HCT116 (cell line): ENCODE measurements around the gene HOXD11. TPM values are rescaled to one million over a fixed set of nuclear protein-coding genes. Genes with fewer than 3 reads are reported as not detected.

ENCODE experiments used
- ATAC-seq: fragments of 200-7000 bp; cut with Tn5 transposase; 2 replicates; pipeline ENCODE4 v1.9.1; 2020; ENCODE audit warnings: mild to moderate bottlenecking, moderate library complexity
- BruUV-seq: library from RNA; stranded (reverse); fragments of 400-500 nt; replicated peaks from 2 replicates; lab custom pipeline; 2021; lab: Mats Ljungman, UMichigan
- CTCF ChIA-PET: fragments of 300-600 bp; sonication (Branson Sonifier 250); formaldehyde crosslinking; loops from one replicate; lab custom pipeline; 2021; ENCODE audit warnings: antibody characterized with exemption; lab: Charles Lee
- POLR2A ChIA-PET: fragments of 300-600, 350-600 bp; sonication (Branson Sonifier 250); formaldehyde crosslinking; loops from one replicate; lab custom pipeline; 2021; ENCODE audit warnings: antibody characterized with exemption; lab: Charles Lee
- RAD21 ChIA-PET, 2 experiments: fragments of 300-600 bp; sonication (Branson Sonifier 250); formaldehyde crosslinking; loops; one replicate each; lab custom pipeline; 2023; ENCODE audit warnings: low total read pairs in 2 of 2; ENCODE audit not compliant: uncharacterized antibody in 2 of 2, unreplicated experiment in 2 of 2, low non-redundant PET in 1 of 2; lab: Charles Lee
- DNase-seq: peaks from one replicate; pipeline ENCODE4 v3.0.0-alpha.2; 2010; ENCODE audit warnings: low read depth, low spot score
- H2AFZ ChIP-seq: fragments of 200-600 bp; shearing (Covaris generic), sonication (generic); 2 replicates; pipeline ENCODE4 v1.6.1; 2017; ENCODE audit warnings: low read depth, mixed run types, mixed read lengths, antibody characterized with exemption, low read length; ENCODE audit not compliant: poor library complexity, severe bottlenecking
- H3K27ac ChIP-seq: 2 replicates; pipeline ENCODE4 v1.5.1; 2012; ENCODE audit warnings: low read depth, low read length
- H3K27me3 ChIP-seq: fragments of 200-600 bp; sonication (generic); 2 replicates; pipeline ENCODE4 v1.6.1; 2016; ENCODE audit warnings: mixed run types, low read length, mixed read lengths; ENCODE audit not compliant: insufficient read depth
- H3K36me3 ChIP-seq, 2 experiments: fragments of 200-500 bp in 1 of 2; fragments of 200-600 bp in 1 of 2; sonication (Bioruptor generic) in 1 of 2; sonication (generic) in 1 of 2; 2 replicates each; pipeline versions ENCODE4 v1.5.1 to v1.6.1; 2014 to 2016; ENCODE audit warnings: low read length in 2 of 2, inconsistent platforms in 1 of 2, mixed read lengths in 1 of 2, mixed run types in 1 of 2; ENCODE audit not compliant: insufficient read depth in 2 of 2, control insufficient read depth in 1 of 2
- H3K4me1 ChIP-seq, 2 experiments: fragments of 200-600 bp in 1 of 2; sonication (generic) in 1 of 2; 2 replicates each; pipeline versions ENCODE4 v1.5.1 to v1.6.1; 2012 to 2017; ENCODE audit warnings: low read length in 2 of 2, inconsistent platforms in 1 of 2, mild to moderate bottlenecking in 1 of 2, mixed read lengths in 1 of 2, mixed run types in 1 of 2, moderate library complexity in 1 of 2; ENCODE audit not compliant: insufficient read depth in 2 of 2, control insufficient read depth in 1 of 2
- H3K4me2 ChIP-seq: fragments of 200-600 bp; sonication (generic); 2 replicates; pipeline ENCODE4 v1.6.1; 2017; ENCODE audit warnings: mixed run types, low read length, mixed read lengths
- H3K4me3 ChIP-seq, 2 experiments: fragments of 200-600 bp in 1 of 2; sonication (generic) in 1 of 2; replicated peaks in 1 of 2; 2 replicates each; pipeline ENCODE4 v1.5.1; 2011 to 2016; ENCODE audit warnings: low read length in 2 of 2, control low read depth in 1 of 2, low read depth in 1 of 2, mild to moderate bottlenecking in 1 of 2, mixed read lengths in 1 of 2, mixed run types in 1 of 2
- H3K79me2 ChIP-seq: fragments of 200-600 bp; sonication (generic); 2 replicates; pipeline ENCODE4 v1.6.1; 2017; ENCODE audit warnings: mild to moderate bottlenecking, mixed run types, low read length, moderate library complexity, mixed read lengths; ENCODE audit not compliant: insufficient read depth
- H3K9ac ChIP-seq: fragments of 200-600 bp; sonication (generic); 2 replicates; pipeline ENCODE4 v1.6.1; 2016; ENCODE audit warnings: low read length, mixed read lengths
- H3K9me2 ChIP-seq: fragments of 200-600 bp; sonication (generic), shearing (Covaris generic); 2 replicates; pipeline ENCODE4 v1.6.1; 2017; ENCODE audit warnings: mixed run types, mild to moderate bottlenecking, moderate library complexity; ENCODE audit not compliant: insufficient read depth
- H3K9me3 ChIP-seq, 2 experiments: fragments of 200-500 bp in 1 of 2; fragments of 200-600 bp in 1 of 2; sonication (Bioruptor generic) in 1 of 2; sonication (generic) in 1 of 2; 2 replicates each; pipeline ENCODE4 v1.6.1; 2014 to 2017; ENCODE audit warnings: low read length in 2 of 2, mixed read lengths in 2 of 2, inconsistent platforms in 1 of 2, low read depth in 1 of 2, mild to moderate bottlenecking in 1 of 2, mixed run types in 1 of 2, moderate library complexity in 1 of 2; ENCODE audit not compliant: control insufficient read depth in 1 of 2, insufficient read depth in 1 of 2
- H4K20me1 ChIP-seq: fragments of 200-600 bp; sonication (generic), shearing (Covaris generic); 2 replicates; pipeline ENCODE4 v1.6.1; 2017; ENCODE audit warnings: mixed run types, mild to moderate bottlenecking, moderate library complexity; ENCODE audit not compliant: insufficient read depth
- CBX3 ChIP-seq: IDR thresholded peaks from 2 replicates; pipeline ENCODE4 v1.6.1; 2012; ENCODE audit warnings: low read depth
- CEBPB ChIP-seq: IDR thresholded peaks from 2 replicates; pipeline ENCODE4 v1.6.1; 2012; ENCODE audit warnings: low read depth
- EZH2phosphoT487 ChIP-seq: fragments of 200-600 bp; IDR thresholded peaks from 2 replicates; pipeline ENCODE4 v1.6.1; 2018; ENCODE audit warnings: antibody characterized with exemption, borderline replicate concordance
- JUND ChIP-seq: IDR thresholded peaks from 2 replicates; pipeline ENCODE4 v1.6.1; 2012
- SIN3A ChIP-seq: IDR thresholded peaks from 2 replicates; pipeline ENCODE4 v1.6.1; 2012; ENCODE audit warnings: low read depth
- SP1 ChIP-seq: IDR thresholded peaks from 2 replicates; pipeline ENCODE4 v1.6.1; 2012; ENCODE audit warnings: low read depth
- SRF ChIP-seq: IDR thresholded peaks from 2 replicates; pipeline ENCODE4 v1.6.1; 2012; ENCODE audit warnings: low read depth
- TCF7L2 ChIP-seq: IDR thresholded peaks from 2 replicates; pipeline ENCODE4 v1.7.0; 2011; ENCODE audit warnings: borderline replicate concordance, inconsistent platforms; ENCODE audit not compliant: insufficient read depth, insufficient read length; ENCODE audit errors: extremely low read depth
- YY1 ChIP-seq: IDR thresholded peaks from 2 replicates; pipeline ENCODE4 v1.6.1; 2011; ENCODE audit warnings: low read length, low read depth, moderate library complexity, mild to moderate bottlenecking; ENCODE audit not compliant: insufficient replicate concordance; ENCODE audit errors: extremely low read depth
- ZFX ChIP-seq: fragments of 450-650 bp; IDR thresholded peaks from 2 replicates; pipeline ENCODE4 v1.6.1; 2017
- ZNF274 ChIP-seq: fragments of 200-500 bp; sonication (Bioruptor generic); IDR thresholded peaks from 2 replicates; pipeline ENCODE4 v1.6.1; 2014; ENCODE audit warnings: mild to moderate bottlenecking, low read depth, low read length, inconsistent platforms
- intact Hi-C: fragments of 100-400 bp; cut with micrococcal nuclease; formaldehyde crosslinking; loops from 2 replicates; pipeline ENCODE4 v1.10.0; 2022
- total RNA-seq: library from RNA; stranded (reverse); gene quantifications from one replicate; pipeline ENCODE4 v1.2.1, GENCODE V29; 2021; ENCODE audit not compliant: unreplicated experiment
- TF ChIP-seq, protein P1 (sequence below): IDR thresholded peaks from 2 replicates; pipeline ENCODE4 v1.6.1; 2012; ENCODE audit warnings: low read depth
- TF ChIP-seq, protein P2 (sequence below): IDR thresholded peaks from 2 replicates; pipeline ENCODE4 v1.6.1; 2012
- TF ChIP-seq, protein P3 (sequence below), 3 experiments: fragments of 200-600 bp in 1 of 3; sonication (generic) in 1 of 3; IDR thresholded peaks in 2 of 3; conservative IDR thresholded peaks in 1 of 3; 2 replicates each; pipeline ENCODE4 v1.5.1; 2012 to 2017; ENCODE audit warnings: low read depth in 2 of 3, low read length in 2 of 3, antibody characterized with exemption in 1 of 3, borderline replicate concordance in 1 of 3, control low read depth in 1 of 3, mild to moderate bottlenecking in 1 of 3, mixed read lengths in 1 of 3, mixed run types in 1 of 3, moderate library complexity in 1 of 3; ENCODE audit not compliant: insufficient read depth in 1 of 3
- TF ChIP-seq, protein P4 (sequence below): IDR thresholded peaks from 2 replicates; pipeline ENCODE4 v1.6.1; 2011; ENCODE audit warnings: mild to moderate bottlenecking, low read length, moderate library complexity; ENCODE audit not compliant: insufficient replicate concordance; ENCODE audit errors: extremely low read depth

The HOXD11 gene
- total RNA-seq, 1 experiment from 2014 or later, result not detected

GRCh38 chr2:176154576-176155252 lies 47.6 kb downstream of the HOXD11 start:
- ChIA-PET POLR2A (no interaction called here), RAD21 (no interaction called here), CTCF (interaction anchor here (1.0 kb wide), 1 partner anchor 300 kb away, joined by 3 read pairs; no protein-coding TSS in a partner anchor)
- H4K20me1 ChIP-seq, result no peaks in the 10 kb centered on the region
- no peaks in the 10 kb centered on the region for H3K9me2 ChIP-seq
- H2AFZ ChIP-seq, result no peak overlapping the region
- no TSS peak for BruUV-seq
- no peak overlapping the region for H3K4me2 ChIP-seq
- TF ChIP-seq SP1, result no peak
- TF ChIP-seq, protein P1, sequence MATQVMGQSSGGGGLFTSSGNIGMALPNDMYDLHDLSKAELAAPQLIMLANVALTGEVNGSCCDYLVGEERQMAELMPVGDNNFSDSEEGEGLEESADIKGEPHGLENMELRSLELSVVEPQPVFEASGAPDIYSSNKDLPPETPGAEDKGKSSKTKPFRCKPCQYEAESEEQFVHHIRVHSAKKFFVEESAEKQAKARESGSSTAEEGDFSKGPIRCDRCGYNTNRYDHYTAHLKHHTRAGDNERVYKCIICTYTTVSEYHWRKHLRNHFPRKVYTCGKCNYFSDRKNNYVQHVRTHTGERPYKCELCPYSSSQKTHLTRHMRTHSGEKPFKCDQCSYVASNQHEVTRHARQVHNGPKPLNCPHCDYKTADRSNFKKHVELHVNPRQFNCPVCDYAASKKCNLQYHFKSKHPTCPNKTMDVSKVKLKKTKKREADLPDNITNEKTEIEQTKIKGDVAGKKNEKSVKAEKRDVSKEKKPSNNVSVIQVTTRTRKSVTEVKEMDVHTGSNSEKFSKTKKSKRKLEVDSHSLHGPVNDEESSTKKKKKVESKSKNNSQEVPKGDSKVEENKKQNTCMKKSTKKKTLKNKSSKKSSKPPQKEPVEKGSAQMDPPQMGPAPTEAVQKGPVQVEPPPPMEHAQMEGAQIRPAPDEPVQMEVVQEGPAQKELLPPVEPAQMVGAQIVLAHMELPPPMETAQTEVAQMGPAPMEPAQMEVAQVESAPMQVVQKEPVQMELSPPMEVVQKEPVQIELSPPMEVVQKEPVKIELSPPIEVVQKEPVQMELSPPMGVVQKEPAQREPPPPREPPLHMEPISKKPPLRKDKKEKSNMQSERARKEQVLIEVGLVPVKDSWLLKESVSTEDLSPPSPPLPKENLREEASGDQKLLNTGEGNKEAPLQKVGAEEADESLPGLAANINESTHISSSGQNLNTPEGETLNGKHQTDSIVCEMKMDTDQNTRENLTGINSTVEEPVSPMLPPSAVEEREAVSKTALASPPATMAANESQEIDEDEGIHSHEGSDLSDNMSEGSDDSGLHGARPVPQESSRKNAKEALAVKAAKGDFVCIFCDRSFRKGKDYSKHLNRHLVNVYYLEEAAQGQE, result no peak
- TF ChIP-seq, protein P2, sequence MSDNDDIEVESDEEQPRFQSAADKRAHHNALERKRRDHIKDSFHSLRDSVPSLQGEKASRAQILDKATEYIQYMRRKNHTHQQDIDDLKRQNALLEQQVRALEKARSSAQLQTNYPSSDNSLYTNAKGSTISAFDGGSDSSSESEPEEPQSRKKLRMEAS, result no peak
- no peak for TF ChIP-seq SRF
- no peak for TF ChIP-seq CEBPB
- TF ChIP-seq ZFX, result no peak
- TF ChIP-seq CBX3, result no peak
- no peak for TF ChIP-seq TCF7L2
- TF ChIP-seq, protein P3, sequence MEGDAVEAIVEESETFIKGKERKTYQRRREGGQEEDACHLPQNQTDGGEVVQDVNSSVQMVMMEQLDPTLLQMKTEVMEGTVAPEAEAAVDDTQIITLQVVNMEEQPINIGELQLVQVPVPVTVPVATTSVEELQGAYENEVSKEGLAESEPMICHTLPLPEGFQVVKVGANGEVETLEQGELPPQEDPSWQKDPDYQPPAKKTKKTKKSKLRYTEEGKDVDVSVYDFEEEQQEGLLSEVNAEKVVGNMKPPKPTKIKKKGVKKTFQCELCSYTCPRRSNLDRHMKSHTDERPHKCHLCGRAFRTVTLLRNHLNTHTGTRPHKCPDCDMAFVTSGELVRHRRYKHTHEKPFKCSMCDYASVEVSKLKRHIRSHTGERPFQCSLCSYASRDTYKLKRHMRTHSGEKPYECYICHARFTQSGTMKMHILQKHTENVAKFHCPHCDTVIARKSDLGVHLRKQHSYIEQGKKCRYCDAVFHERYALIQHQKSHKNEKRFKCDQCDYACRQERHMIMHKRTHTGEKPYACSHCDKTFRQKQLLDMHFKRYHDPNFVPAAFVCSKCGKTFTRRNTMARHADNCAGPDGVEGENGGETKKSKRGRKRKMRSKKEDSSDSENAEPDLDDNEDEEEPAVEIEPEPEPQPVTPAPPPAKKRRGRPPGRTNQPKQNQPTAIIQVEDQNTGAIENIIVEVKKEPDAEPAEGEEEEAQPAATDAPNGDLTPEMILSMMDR (IDR thresholded peaks at IDR 0.05 in 2 of 3, conservative IDR thresholded peaks at IDR 0.05 in 1 of 3; ENCODE audit: borderline replicate concordance in 1 of 3, insufficient read depth in 1 of 3, low read depth in 2 of 3, low read length in 2 of 3), result no peak
- TF ChIP-seq SIN3A, result no peak
- TF ChIP-seq JUND, result no peak
- no peak for TF ChIP-seq YY1
- no peak for TF ChIP-seq EZH2phosphoT487
- TF ChIP-seq, protein P4, sequence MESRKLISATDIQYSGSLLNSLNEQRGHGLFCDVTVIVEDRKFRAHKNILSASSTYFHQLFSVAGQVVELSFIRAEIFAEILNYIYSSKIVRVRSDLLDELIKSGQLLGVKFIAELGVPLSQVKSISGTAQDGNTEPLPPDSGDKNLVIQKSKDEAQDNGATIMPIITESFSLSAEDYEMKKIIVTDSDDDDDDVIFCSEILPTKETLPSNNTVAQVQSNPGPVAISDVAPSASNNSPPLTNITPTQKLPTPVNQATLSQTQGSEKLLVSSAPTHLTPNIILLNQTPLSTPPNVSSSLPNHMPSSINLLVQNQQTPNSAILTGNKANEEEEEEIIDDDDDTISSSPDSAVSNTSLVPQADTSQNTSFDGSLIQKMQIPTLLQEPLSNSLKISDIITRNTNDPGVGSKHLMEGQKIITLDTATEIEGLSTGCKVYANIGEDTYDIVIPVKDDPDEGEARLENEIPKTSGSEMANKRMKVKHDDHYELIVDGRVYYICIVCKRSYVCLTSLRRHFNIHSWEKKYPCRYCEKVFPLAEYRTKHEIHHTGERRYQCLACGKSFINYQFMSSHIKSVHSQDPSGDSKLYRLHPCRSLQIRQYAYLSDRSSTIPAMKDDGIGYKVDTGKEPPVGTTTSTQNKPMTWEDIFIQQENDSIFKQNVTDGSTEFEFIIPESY, result no peak
- TF ChIP-seq ZNF274, result no peak
- no peak for DNase-seq
- H3K4me3 ChIP-seq, result no peak overlapping the region
- no peak overlapping the region for H3K27ac ChIP-seq
- no peak for ATAC-seq
- no peaks in the 10 kb centered on the region for H3K36me3 ChIP-seq
- no peaks in the 10 kb centered on the region for H3K9me3 ChIP-seq
- H3K4me1 ChIP-seq, result no peaks in the 10 kb centered on the region
- intact Hi-C loops, result no loop called here
- no peaks in the 10 kb centered on the region for H3K79me2 ChIP-seq
- H3K9ac ChIP-seq, result no peak overlapping the region
- H3K27me3 ChIP-seq, result no peaks in the 10 kb centered on the region
